M059J (cell line): ENCODE results near the gene POLN. TPM values are rescaled to one million over a fixed set of nuclear protein-coding genes. Genes with fewer than 3 reads are reported as not detected.
"Not testable (repeated sequence)": the region's sequence is repeated elsewhere in the genome, so short reads cannot be mapped to it uniquely, and the experiment has no call there.

Experiments used
- DNase-seq: peaks from one replicate; pipeline ENCODE4 v3.0.0-alpha.2; 2012; ENCODE audit warnings: low read depth
- total RNA-seq: library from RNA; depleted of rRNA; stranded (reverse); fragments of >200 nt; shearing (Covaris generic); gene quantifications from 2 replicates; pipeline ENCODE4 v1.2.3, GENCODE V29; 2014

Gene POLN
- total RNA-seq, 1 experiment from 2014 or later: 0.44 TPM

DNA sequence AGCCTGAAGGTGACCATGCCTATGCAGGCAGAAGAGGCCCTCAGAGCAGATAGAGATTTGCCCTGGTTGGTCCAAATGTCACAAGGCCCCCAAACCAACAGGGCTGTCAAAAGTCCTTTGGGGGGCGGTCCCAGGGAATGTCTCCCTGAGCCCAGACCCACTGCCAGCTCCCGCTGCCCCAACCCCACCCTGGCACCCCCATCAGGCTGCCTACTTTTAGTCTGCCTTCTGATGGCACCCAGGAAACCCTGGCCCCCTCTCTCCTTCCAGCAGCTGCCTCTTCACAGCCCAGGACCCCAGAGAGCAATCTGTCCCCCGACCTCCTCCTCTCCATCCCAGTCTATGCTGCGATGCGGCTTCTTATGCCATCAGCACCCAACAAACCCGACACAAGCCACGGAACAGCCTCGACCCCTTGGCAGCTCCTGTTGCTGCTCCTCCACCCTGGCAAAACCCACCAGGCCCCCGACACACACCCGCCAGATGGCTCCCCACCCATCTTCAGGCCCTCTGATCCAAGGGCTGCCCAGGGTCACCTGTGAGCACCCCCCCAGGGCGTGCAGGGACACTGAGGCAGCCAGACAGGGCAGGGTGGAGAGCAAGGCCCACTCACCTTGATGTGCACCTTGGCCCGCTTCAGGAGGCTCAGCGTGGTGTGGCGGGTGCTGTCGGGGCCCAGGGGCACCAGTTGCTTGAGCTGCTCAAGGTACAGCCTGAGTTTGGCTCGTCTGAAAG is 10.0 kb upstream of the POLN start:
- DNase-seq: no peak

GRCh38 chr4:2251073-2251794 is 9.3 kb upstream of the POLN start:
- no peak for DNase-seq

DNA sequence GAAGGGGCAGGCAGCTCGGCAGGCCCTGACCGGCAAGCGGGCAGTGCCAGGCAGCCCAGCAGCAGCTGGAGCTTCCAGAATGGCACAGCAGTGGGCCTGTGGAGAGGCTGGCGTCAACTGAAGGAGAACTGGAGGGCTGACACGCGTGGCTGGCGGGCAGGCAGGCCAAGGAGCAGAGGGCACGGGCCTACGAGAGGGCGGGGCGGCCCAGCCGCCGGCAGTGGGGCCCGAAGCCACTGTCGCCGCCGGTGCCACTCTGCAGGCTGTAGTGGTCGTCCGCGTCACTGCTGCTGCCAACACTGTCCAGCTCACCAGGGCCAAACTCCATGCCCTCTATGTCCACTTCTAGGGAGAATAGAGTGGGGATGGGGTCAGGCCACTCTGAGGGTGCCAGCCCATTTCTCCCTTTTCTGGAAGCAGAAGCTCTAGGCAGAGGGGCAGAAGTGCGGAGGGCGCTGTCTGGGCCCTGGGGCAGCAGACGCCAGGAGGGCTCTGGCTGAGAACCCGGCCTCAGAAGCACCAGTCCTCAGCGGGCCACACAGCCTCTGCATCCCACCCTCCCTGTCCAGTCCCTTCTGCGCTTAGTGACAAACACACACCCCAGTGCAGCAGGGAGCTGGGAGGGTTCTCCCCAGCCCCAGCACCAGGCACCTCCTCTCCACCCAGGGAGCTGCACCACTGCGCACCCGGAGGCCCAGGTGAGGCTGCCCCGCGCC is 8.6 kb upstream of the POLN start:
- DNase-seq: no peak

- DNase-seq: no peak
Measured at GRCh38 chr4:2249526-2250356, 7.8 kb upstream of the POLN start.

- DNase-seq: no peak
Measured at GRCh38 chr4:2248821-2249261, 6.9 kb upstream of the POLN start.

GRCh38 chr4:2248044-2248780 is 6.3 kb upstream of the POLN start:
- no peak for DNase-seq

- no peak for DNase-seq
Measured at GRCh38 chr4:2247128-2248043, 5.5 kb upstream of the POLN start.

DNA sequence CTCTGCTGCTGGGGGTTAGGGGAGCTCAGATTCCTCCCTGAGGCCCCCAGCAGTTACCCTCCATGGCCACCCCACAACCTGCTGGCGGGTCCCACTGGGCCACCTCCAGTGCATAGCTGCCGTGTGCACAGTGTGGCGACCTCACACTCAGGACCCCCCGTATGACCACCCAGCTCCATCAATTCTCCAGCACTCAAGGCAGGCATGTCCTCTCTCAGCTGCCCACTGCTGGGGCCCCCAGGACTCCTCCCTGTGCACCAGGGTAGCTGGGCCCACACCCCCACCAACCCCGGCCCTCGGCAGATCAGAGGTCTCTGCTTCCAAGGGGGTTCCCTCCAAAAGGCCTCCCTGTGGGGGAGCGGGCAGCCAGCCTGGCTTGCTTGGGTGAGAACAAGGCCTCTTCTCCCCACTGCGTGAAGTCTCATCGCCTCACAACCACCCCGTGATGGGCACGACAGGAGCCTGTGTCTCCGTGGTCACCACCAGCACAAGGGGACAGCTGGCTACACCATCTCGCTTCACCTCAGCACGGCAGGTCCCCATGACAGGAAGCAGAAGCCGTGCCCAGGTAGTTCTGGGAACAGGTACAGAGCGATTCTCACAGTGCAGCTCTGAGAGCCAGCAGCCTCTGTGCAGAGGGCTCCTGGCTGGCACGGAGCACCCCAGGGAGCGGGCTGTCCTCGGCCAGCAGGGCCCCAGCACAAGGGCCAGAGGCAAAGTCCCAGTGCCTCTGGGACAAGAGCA is 4.6 kb upstream of the POLN start:
- DNase-seq: no peak

DNA sequence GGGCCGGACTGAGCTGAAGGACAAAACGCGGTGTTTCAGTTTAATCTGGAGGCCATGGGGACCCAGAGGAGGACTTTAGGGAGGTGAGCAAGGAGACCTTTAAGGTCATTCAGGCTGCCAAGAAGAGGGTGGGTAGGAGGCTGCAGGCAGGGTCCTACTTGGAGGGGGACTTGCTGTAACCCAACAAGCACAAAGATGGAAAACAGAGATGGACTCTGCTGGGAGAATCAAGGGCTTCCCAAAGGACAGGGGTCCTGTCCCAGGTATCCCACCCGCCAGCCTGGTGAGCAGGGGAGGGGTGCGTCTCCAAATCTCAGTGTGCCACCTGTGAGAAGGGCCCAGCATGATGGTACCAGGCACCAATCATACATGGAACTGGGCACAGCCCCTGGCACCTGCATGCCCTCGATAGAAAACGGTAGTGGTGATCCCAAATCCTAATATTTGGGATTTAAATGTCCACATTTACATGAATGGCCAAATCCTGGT is 3.9 kb upstream of the POLN start:
- no peak for DNase-seq

DNA sequence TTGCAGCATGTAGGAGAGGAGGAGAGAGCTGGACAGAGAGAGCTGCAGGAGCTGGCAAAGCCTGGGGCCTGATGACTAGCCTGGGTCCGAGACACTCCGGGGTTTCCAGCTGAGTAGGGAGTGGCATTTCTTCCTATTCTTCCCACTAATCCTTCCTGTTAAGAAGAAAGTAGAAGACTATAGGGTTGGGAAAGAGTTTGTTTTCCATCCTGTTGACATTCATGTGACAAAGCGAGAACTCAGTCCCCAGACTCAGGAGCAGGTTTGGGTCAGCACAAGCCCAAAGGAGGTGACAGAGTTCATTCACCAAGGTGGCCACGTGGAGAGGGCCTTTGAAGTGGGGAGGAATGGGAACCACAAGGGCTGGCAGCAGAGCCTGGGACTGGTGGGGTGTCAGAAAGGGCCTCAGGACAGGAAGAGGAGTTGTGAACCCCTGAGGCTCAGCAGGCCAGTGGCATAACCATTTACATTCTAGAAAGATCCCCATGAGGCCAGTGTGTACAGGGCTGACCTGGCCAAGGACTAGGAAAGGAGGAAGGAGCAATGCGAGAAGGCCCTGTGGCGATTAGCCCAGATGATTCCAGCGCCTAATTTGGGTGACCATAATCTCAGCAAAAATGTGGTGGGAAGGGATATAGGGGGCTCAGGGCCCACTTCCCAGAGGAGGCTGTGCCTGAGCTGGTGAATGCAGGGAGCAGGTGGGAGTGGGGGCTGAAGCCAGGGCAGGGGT is 3.3 kb upstream of the POLN start:
- DNase-seq: no peak

GRCh38 chr4:2243681-2244380 is 1.9 kb upstream of the POLN start:
- DNase-seq: peak; percentile 45

- DNase-seq: no peak
Measured at GRCh38 chr4:2241003-2241402, 918 bp downstream of the POLN start.

DNA sequence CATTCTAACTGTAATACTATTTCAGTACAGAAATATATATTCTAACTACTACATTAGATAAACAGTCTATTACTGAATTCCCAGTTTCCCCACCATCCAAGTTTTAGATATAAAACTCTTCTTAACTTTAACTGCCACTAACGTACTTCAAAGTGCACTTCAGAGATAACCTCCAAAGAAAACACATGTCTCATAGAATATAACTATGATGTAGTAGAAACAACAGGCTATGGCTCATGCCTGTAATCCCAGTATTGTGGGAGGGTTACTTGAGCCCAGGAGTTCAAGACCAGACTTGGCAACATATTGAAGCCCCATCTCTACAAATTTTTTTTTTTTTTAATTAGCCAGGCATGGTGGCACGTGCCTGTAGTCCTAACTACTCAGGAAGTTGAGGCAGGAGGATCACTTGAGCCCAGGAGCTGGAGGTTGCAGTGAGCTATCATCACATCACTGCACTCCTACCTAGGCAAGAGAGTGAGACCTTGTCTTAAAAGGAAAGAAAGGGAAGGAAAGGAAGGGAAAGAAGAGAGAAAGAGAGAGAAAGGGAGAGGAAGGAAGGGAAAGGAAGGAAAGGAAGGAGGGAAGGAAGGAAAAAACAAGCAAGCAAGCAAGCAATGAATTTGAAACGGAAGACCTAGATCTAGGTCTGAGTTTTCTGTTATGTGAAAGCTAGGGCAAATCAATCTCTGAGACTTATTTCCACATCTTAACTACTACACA is 4.8 kb downstream of the POLN start:
- no peak for DNase-seq

DNA sequence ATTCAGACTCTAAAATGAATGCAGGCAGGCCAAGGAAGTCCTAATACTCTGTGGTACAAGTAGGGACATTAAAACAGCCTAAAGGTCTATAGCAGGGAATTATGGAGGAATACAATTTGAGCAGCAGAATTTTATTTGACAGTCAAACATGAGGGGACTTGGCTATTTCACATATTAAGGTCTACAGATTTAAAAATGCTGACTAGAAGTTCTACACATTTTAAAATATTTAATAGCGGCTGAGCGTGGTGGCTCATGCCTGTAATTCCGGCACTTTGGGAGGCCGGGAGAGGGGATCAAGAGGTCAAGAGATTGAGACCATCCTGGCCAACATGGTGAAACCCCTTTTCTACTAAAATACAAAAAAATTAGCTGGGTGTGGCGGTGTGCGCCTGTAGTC is 10.8 kb downstream of the POLN start:
- no peak for DNase-seq

- no peak for DNase-seq
Measured at GRCh38 chr4:2226261-2226660, 15.7 kb downstream of the POLN start.

- DNase-seq: no peak
Measured at GRCh38 chr4:2222838-2223237, 19.1 kb downstream of the POLN start.

DNA sequence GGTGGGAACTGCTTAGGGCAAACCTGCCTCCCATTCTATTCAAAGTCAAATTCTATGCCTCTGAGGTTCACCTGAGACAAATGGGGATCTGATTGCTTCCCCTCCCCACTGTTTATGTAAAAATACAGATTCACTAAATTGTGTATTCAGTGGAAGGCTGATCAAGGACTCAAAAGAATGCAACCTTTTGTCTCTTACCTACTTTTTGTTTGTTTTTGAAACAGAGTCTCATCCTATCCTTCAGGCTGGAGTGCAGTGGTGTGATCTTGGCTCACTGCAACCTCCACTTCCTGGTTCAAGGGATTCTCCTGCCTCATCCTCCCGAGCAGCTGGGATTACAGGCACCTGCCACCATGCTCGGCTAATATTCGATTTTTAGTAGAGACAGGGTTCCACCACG is 20.5 kb downstream of the POLN start:
- DNase-seq: not testable (repeated sequence)
